ENCODE data around the gene SDK2.
"Not testable (repeated sequence)": the region's sequence is repeated elsewhere in the genome, so short reads cannot be mapped to it uniquely, and the experiment has no call there.

Gene SDK2

DNA sequence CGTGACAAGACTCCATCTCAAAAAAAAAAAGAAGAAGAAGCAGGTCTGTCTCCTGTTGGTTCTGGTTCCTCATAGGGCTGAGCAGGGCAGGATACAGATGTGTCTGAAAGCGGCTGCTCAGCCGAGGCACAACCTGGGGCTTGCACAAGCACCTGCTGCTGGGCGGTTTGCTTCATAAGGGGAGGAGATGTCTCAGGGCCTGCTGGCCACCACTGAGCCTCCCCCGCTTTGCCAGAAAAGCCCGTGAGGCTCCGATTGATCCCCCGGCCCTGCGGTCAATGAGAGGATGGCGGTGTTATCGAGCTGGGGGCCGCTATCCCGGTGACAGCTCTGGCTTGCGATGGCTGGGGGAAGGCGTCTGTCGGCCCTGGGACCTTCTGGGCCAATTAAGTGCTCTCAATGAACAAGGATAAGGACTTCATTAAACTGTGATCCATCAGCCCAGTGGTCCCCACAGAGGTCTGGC is 162.0 kb downstream of the SDK2 start:
- no peak for DNase-seq (ENCODE audit: low spot score)

GRCh38 chr17:73481676-73482075 is 162.6 kb downstream of the SDK2 start:
- no peak for DNase-seq (ENCODE audit: low spot score)

GRCh38 chr17:73480740-73481139 is 163.5 kb downstream of the SDK2 start:
- no peak for DNase-seq (ENCODE audit: low spot score)

DNA sequence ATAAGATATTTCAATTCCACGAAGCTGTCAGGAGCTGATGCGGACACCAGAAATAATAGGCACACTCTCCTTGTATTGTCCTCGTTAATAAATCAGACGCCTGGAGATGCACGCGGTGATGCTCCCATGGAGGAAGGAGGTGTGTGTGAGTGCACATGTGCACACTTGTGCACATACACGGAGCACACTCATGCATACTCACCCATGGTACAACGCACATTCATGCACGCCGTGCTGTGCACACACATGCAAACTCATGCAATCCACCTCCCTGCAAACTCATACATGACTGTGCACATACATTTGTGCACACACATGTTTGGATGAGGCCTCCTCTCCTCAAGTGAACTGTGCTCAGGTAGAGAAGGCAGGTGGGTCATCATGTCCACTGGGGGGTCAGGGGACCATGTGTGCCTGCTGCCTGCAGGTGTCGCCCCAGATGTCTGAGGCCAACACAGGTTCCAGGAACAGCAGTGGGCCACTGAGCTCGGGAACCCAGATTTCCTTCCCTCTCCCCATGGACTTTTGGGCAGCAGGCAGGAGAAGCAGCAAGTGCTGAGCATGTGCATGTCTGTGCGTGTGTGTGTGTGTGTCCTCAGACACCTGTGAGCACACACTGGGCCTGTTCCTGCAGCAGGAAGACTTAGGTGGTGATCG is 165.3 kb downstream of the SDK2 start:
- DNase-seq (ENCODE audit: low spot score), result no peak

GRCh38 chr17:73478334-73478733 is 165.9 kb downstream of the SDK2 start:
- no peak for DNase-seq (ENCODE audit: low spot score)

DNA sequence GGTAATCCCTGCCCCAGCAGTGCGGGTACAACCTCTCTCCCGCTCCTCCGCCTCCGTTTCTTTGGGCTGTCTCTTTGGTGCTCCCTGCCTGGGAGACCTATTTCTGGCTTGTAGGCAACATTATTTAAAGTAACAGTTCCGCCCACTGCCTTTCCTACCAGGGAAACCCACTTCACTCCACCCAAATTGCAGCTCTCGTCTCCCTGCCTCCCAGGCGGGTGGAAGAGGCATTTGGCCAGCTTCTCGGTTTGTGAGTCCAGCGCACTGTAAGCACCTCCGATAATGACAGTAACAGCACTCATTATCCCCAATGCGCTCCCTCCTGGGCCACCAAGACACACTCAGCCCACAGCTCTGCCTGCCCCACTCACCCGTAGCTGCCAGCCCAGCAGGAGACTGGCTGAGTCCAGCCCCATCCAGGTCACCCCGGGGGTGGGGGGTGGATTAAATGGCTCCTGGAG is 167.3 kb downstream of the SDK2 start:
- no peak for DNase-seq (ENCODE audit: low spot score)

DNA sequence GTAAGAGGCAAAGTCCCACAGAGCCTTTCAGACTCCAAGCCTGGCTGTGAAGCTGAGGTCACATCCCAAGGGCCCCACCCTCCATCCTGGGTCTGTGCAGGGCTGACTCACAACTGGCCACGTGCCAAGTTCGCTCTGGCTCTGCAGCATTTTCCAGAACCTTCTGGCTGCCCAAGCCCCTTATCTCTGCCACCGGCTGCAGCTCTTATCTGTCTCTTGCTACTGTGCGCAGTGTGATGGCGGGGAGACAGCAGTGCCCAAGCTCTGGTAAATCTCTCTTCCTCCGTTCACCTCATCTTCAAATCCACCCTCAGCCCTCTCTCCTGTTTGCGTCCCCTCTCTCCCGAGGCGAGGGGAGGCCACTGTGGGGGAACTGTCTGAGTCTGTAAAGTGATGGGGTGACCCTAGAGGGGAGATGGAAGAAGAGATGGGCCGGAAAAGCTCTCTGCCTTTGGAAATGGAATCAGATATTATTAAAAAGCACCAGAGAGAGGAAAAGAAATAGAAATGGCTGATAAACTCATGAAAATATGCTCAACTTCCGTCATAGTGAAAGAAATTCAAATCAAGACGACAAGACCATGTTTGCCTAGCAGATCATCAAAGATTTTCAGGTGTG is 169.8 kb downstream of the SDK2 start:
- peak; percentile 53 for DNase-seq (ENCODE audit: low spot score)

GRCh38 chr17:73472715-73473114 is 171.5 kb downstream of the SDK2 start:
- DNase-seq (ENCODE audit: low spot score), result not testable (repeated sequence)

- no peak for DNase-seq (ENCODE audit: low spot score)
These were observed 172.3 kb downstream of the SDK2 start for GRCh38 chr17:73471924-73472323.

DNA sequence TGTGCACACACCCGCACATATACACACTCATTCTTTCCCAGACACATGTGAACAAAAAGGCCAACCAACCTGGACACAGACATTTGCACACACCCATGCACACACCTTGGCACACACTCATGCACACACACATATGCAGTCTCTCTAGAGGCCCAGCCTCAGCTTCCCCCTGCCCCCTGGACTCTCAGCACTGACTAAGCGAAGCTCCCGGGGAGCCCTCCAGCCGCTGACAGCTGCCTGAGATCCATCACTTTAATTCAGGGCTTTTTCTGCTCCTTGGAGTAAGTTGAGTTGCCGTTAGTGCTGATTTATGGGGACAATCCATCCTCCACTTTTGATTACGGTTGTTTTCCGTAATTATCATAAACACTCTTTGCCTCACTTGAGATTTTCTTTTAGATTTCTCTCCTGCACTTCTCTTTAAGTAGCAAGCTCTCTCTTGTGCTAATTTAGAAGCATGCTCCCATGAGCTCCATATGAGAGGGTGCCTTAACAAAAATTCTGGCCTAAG is 173.9 kb downstream of the SDK2 start:
- no peak for DNase-seq (ENCODE audit: low spot score)

GRCh38 chr17:73469311-73469710 is 174.9 kb downstream of the SDK2 start:
- DNase-seq (ENCODE audit: low spot score), result no peak

- DNase-seq (ENCODE audit: low spot score), result no peak
These were observed 176.0 kb downstream of the SDK2 start for GRCh38 chr17:73468221-73468620.

DNA sequence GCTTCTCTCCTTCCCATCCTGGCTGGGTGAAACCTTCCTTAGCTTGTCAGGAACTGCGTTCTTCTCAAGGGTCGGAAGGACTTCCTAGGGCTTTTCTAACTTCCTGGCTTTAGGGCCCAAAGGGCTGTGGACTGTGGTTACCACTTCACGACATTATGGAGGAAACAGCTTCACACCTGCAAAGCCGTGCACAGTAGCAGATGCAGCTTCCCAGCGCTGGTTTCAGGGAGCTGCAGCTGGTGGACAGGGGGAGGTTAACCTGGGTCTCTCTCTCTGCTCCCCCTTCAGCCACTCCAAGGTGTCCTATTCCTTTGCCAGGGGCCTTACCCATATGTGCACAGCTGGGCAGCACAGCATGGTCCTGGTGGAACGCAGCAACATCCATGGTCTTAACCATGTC is 176.6 kb downstream of the SDK2 start:
- no peak for DNase-seq (ENCODE audit: low spot score)

DNA sequence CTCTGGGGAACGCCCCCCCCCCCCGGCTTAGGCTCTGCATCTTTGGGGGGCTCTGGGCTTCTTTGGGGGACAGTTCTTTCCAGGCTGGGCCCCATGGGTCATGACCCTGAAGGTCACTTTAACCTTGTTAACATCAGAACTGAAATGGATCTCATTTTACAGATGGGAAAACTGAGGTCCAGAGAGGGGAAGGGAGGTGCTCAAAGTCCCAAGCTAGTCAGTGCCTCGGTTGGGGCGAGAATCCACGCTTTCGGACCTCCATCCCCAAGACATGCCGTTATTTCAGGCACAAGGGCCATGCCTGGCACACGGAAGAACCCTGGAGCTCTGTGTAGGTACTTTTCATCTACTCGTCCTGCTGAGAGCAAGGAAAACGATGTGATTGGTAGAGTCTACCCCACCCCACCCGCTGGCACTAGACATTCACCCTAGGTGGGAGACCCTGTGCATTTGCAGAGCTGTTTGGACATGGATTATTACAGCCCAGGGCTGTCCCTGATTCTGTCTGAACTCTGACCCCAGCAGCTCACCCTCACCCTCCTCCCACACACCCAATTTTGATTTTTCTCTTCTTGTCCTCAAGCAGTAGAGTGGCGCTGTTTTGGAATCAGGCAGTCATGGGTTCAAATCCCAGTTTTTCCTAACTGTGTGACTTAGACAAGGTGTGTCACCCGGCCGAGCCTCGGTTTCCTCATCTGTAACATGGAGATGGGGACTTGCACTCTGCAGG is 177.4 kb downstream of the SDK2 start:
- no peak for DNase-seq (ENCODE audit: low spot score)

GRCh38 chr17:73465953-73466230 is 178.4 kb downstream of the SDK2 start:
- no peak for DNase-seq (ENCODE audit: low spot score)

DNA sequence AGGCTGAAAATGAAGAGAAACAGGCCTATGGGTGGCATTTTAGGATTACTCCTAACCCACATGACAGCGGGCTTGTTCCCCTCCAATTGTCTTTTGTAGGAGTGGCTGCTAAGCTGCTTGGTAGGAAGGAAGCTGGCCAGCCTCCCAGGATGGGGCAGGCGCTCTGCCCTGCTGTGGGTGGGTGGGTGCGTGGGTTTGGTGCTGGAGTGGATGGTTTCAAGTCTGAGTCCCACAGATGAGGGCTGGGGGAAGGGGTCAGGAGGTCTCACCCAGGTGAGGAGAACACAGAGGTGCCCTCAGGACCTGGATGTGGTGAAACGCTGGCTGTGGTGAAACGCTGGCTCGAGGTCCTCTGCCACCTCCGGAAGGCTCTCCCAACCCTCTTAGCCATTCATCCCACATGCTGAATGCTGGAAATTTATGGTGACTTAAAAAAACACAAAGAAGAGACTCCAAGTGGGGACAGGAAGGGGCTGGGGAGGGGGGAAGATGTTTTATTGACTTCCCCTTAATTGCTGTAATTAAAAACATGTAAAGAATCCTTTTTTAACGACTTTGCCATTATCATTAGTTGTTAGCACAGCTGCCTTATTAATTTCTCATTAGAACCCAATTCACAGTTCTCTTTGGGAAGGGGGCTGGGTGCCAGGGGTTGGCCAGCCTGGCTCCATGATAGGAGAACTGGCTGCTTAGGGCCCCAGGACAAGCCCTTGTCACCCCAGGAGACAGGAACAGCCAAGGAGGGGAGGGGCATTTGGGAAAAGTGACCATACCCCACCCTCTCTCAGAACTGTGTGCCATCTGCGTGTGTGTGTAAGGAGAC is 178.9 kb downstream of the SDK2 start:
- no peak for DNase-seq (ENCODE audit: low spot score)

DNA sequence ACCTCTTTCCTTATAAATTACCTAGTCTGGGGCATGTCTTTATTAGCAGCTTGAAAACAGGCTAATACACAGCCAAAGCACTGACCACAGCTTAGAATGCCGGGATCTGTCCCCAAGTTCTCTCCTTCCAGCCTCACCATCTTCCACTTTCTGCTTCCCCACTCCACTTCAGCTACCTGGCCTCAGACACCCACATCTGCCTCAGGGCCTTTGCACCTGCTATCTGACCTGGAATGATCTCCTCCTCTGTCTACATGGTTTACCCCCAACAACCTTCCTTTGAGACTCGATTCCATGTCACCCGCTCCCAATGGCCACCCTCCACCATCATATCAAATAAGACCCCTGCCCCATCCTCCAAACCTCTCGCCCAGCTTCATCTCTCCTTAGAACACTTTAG is 179.8 kb downstream of the SDK2 start:
- DNase-seq (ENCODE audit: low spot score), result no peak

GRCh38 chr17:73463821-73464220 is 180.4 kb downstream of the SDK2 start:
- no peak for DNase-seq (ENCODE audit: low spot score)

DNA sequence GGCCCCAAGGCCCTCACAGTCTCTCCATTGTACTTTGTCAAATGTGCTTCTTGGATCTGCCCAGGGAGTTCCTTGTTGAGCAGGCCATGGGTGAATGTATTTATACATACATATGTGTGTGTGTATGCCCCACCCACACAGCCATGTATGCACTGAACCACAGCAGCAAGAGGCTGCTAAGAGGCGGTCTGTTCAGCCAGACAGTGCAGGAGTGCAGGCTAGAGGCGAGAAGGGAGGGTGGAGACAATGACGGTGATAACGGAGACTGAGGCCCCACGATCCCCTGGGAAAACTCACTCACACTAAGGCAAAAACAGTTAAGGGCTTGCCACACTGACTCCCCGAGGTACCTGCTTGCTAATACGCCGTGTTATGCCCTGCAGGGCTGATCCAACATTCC is 181.4 kb downstream of the SDK2 start:
- DNase-seq (ENCODE audit: low spot score), result no peak

GRCh38 chr17:73459980-73460379 is 184.3 kb downstream of the SDK2 start:
- DNase-seq (ENCODE audit: low spot score), result no peak

DNA sequence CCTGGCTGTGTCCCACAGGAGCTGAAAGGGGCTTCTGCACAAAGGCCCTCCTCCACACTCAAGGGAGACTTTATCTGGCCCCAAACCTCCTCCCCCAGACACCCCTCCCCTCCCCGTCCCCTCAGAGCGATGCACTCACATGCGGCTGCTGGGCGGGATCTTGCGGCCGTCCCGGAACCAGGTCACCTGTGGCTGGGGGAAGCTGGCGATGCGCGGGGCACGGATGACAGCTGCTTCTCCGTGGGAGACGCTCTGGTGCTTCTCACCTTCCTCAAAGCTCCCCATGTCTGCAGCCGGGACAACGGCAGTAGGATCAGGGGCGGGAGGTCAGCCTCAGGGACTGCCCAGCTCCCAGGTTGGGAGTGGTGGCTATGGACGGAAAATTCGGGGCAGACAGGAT is 188.5 kb downstream of the SDK2 start:
- no peak for DNase-seq (ENCODE audit: low spot score)

GRCh38 chr17:73455050-73455687 is 189.1 kb downstream of the SDK2 start:
- DNase-seq (ENCODE audit: low spot score), result no peak

Measured in AG08396 (cell line).